Activated CD4-positive, alpha-beta T cell treated with anti-CD3 and anti-CD28 coated beads, Interleukin-10, Interleukin-2, amounts not matched to agents 100 ng/mL and 50 ng/mL, durations not matched to agents 16 hours and 8 hours (primary cell): ENCODE results near the gene NEB.
"Not testable (repeated sequence)": the region's sequence is repeated elsewhere in the genome, so short reads cannot be mapped to it uniquely, and the experiment has no call there.

Source experiments
- DNase-seq: peaks from one replicate; pipeline ENCODE4 v3.0.0-alpha.2; 2020

Gene NEB

GRCh38 chr2:151607459-151608424 is 126.5 kb downstream of the NEB start:
- not testable (repeated sequence) for DNase-seq

- DNase-seq, result not testable (repeated sequence)
These were observed 130.7 kb downstream of the NEB start for GRCh38 chr2:151603530-151603929.

GRCh38 chr2:151602402-151602801 is 131.9 kb downstream of the NEB start:
- not testable (repeated sequence) for DNase-seq

GRCh38 chr2:151601803-151602202 is 132.5 kb downstream of the NEB start:
- DNase-seq, result not testable (repeated sequence)

- DNase-seq, result not testable (repeated sequence)
These were observed 137.2 kb downstream of the NEB start for GRCh38 chr2:151596903-151597608.

GRCh38 chr2:151591908-151592255 is 142.4 kb downstream of the NEB start:
- DNase-seq, result not testable (repeated sequence)

GRCh38 chr2:151591250-151591907 is 142.9 kb downstream of the NEB start:
- not testable (repeated sequence) for DNase-seq

- not testable (repeated sequence) for DNase-seq
These were observed 153.0 kb downstream of the NEB start for GRCh38 chr2:151581300-151581699.

- not testable (repeated sequence) for DNase-seq
These were observed 153.6 kb downstream of the NEB start for GRCh38 chr2:151580697-151581096.

GRCh38 chr2:151577116-151577515 is 157.2 kb downstream of the NEB start:
- no peak for DNase-seq

- DNase-seq, result no peak
These were observed 158.2 kb downstream of the NEB start for GRCh38 chr2:151576080-151576479.

- DNase-seq, result no peak
These were observed 158.9 kb downstream of the NEB start for GRCh38 chr2:151575338-151575737.

GRCh38 chr2:151570191-151570590 is 164.1 kb downstream of the NEB start:
- no peak for DNase-seq

GRCh38 chr2:151569167-151569566 is 165.1 kb downstream of the NEB start:
- DNase-seq, result no peak

GRCh38 chr2:151568501-151568900 is 165.8 kb downstream of the NEB start:
- DNase-seq, result no peak

- no peak for DNase-seq
These were observed 167.3 kb downstream of the NEB start for GRCh38 chr2:151567006-151567405.

- no peak for DNase-seq
These were observed 171.9 kb downstream of the NEB start for GRCh38 chr2:151562398-151562797.

- no peak for DNase-seq
These were observed 174.0 kb downstream of the NEB start for GRCh38 chr2:151560289-151560688.

GRCh38 chr2:151559431-151559830 is 174.8 kb downstream of the NEB start:
- DNase-seq, result not testable (repeated sequence)

GRCh38 chr2:151557883-151558282 is 176.4 kb downstream of the NEB start:
- not testable (repeated sequence) for DNase-seq

GRCh38 chr2:151556121-151556520 is 178.2 kb downstream of the NEB start:
- DNase-seq, result no peak

- DNase-seq, result no peak
These were observed 182.0 kb downstream of the NEB start for GRCh38 chr2:151552287-151552686.

- DNase-seq, result no peak
These were observed 182.7 kb downstream of the NEB start for GRCh38 chr2:151551556-151551955.
